Liver (tissue), 3 donors: ENCODE results near the gene EMP1.

Source experiments
- CTCF ChIP-seq: fragments of 150-350 bp; IDR thresholded peaks from 2 replicates; pipeline ENCODE4 v1.5.1; 2017; ENCODE audit warnings: improper control_type of control experiment, low read depth, low read length; ENCODE audit not compliant: missing input control
- NR2F2 ChIP-seq: IDR thresholded peaks from 2 replicates; pipeline ENCODE4 v1.6.1; 2016; ENCODE audit warnings: antibody characterized with exemption
- REST ChIP-seq: IDR thresholded peaks from 2 replicates; pipeline ENCODE4 v1.6.1; 2016; ENCODE audit warnings: antibody characterized with exemption, mild to moderate bottlenecking
- TF ChIP-seq, protein P1 (sequence below): IDR thresholded peaks from 2 replicates; pipeline ENCODE4 v1.6.1; 2016; ENCODE audit warnings: antibody characterized with exemption
- TF ChIP-seq, protein P2 (sequence below): IDR thresholded peaks from 2 replicates; pipeline ENCODE4 v1.6.1; 2016; ENCODE audit warnings: antibody characterized with exemption
- donor health status: healthy.
- donor health status: healthy.

GRCh38 chr12:13242936-13243335 lies 46.4 kb downstream of the EMP1 start:
- TF ChIP-seq NR2F2 (no peak), CTCF (no peak), REST (no peak)
- TF ChIP-seq, protein P1, sequence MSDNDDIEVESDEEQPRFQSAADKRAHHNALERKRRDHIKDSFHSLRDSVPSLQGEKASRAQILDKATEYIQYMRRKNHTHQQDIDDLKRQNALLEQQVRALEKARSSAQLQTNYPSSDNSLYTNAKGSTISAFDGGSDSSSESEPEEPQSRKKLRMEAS, result no peak
- TF ChIP-seq, protein P2, sequence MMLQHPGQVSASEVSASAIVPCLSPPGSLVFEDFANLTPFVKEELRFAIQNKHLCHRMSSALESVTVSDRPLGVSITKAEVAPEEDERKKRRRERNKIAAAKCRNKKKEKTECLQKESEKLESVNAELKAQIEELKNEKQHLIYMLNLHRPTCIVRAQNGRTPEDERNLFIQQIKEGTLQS, result no peak
